WTC11 (cell line): ENCODE data around the gene LARGE1. TPM values are rescaled to one million over a fixed set of nuclear protein-coding genes. Genes with fewer than 3 reads are reported as not detected.

ENCODE experiments used
- ATAC-seq: fragments of 200-7000 bp; cut with Tn5 transposase; 2 replicates; pipeline ENCODE4 v1.10.0; 2021; ENCODE audit warnings: mild to moderate bottlenecking, moderate library complexity
- CTCF ChIA-PET: fragments of 300-600 bp; sonication (Branson Sonifier 250); formaldehyde crosslinking; loops from one replicate; lab custom pipeline; 2021; ENCODE audit warnings: antibody characterized with exemption; lab: Charles Lee
- POLR2A ChIA-PET: fragments of 350-600 bp; sonication (Branson Sonifier 250); formaldehyde crosslinking; loops from one replicate; lab custom pipeline; 2021; ENCODE audit warnings: antibody characterized with exemption; lab: Charles Lee
- DNase-seq: peaks from one replicate; pipeline ENCODE4 v3.0.0; 2021; ENCODE audit warnings: low spot score
- H3K27ac Mint-ChIP-seq: 2 replicates; pipeline ENCODE4 v1.8.0; 2021; ENCODE audit warnings: mixed read lengths
- H3K27me3 Mint-ChIP-seq: 2 replicates; pipeline ENCODE4 v1.8.0; 2021; ENCODE audit warnings: low read depth, mild to moderate bottlenecking, moderate library complexity, mixed read lengths
- H3K36me3 Mint-ChIP-seq: 2 replicates; pipeline ENCODE4 v1.8.0; 2021; ENCODE audit warnings: mixed read lengths
- H3K4me1 Mint-ChIP-seq: 2 replicates; pipeline ENCODE4 v1.8.0; 2022; ENCODE audit warnings: mixed read lengths
- H3K4me3 Mint-ChIP-seq: 2 replicates; pipeline ENCODE4 v1.8.0; 2021; ENCODE audit warnings: mild to moderate bottlenecking, moderate library complexity, mixed read lengths
- H3K9me3 Mint-ChIP-seq: 2 replicates; pipeline ENCODE4 v1.8.0; 2021; ENCODE audit warnings: mixed read lengths
- AR ChIP-seq: fragments of 250-450 bp; sonication (Bioruptor Pico); IDR thresholded peaks from 2 replicates; pipeline ENCODE4 v1.9.0; 2021; ENCODE audit warnings: mild to moderate bottlenecking
- ATF1 ChIP-seq: sonication (generic); formaldehyde crosslinking; IDR thresholded peaks from 2 replicates; pipeline ENCODE4 v1.8.1; 2023; ENCODE audit warnings: mild to moderate bottlenecking, moderate library complexity, missing genetic modification reagents
- EMX1 ChIP-seq: fragments of 250-450 bp; sonication (Bioruptor Pico); IDR thresholded peaks from 2 replicates; pipeline ENCODE4 v1.8.0; 2021; ENCODE audit warnings: mild to moderate bottlenecking
- FOXJ3 ChIP-seq: sonication (generic); formaldehyde crosslinking; IDR thresholded peaks from 2 replicates; pipeline ENCODE4 v1.9.0; 2021; ENCODE audit warnings: missing genetic modification reagents, mild to moderate bottlenecking, borderline replicate concordance
- FOXP4 ChIP-seq: sonication (generic); formaldehyde crosslinking; IDR thresholded peaks from 2 replicates; pipeline ENCODE4 v1.8.0; 2022; ENCODE audit warnings: mild to moderate bottlenecking, missing genetic modification reagents
- GRHL2 ChIP-seq: fragments of 250-450 bp; sonication (Bioruptor Pico); IDR thresholded peaks from 2 replicates; pipeline ENCODE4 v1.8.0; 2022; ENCODE audit warnings: mild to moderate bottlenecking, moderate library complexity; ENCODE audit not compliant: insufficient replicate concordance, severe bottlenecking
- HMGA2 ChIP-seq: fragments of 250-450 bp; sonication (Bioruptor Pico); IDR thresholded peaks from 2 replicates; pipeline ENCODE4 v1.4.0; 2021; ENCODE audit warnings: mild to moderate bottlenecking, moderate library complexity
- MXD4 ChIP-seq: fragments of 250-450 bp; sonication (Bioruptor Pico); IDR thresholded peaks from 2 replicates; pipeline ENCODE4 v1.8.0; 2021; ENCODE audit warnings: mild to moderate bottlenecking, moderate library complexity, borderline replicate concordance
- NR2C2 ChIP-seq: sonication (generic); formaldehyde crosslinking; IDR thresholded peaks from 2 replicates; pipeline ENCODE4 v1.8.0; 2022; ENCODE audit warnings: mild to moderate bottlenecking, missing genetic modification reagents
- NR3C1 ChIP-seq: sonication (generic); formaldehyde crosslinking; conservative IDR thresholded peaks from 2 replicates; pipeline ENCODE4 v1.8.1; 2023; ENCODE audit warnings: low read depth, mild to moderate bottlenecking, missing genetic modification reagents
- OVOL2 ChIP-seq: fragments of 250-450 bp; sonication (Bioruptor Pico); IDR thresholded peaks from 2 replicates; pipeline ENCODE4 v1.9.0; 2021; ENCODE audit warnings: mild to moderate bottlenecking, borderline replicate concordance
- PRDM15 ChIP-seq: sonication (generic); formaldehyde crosslinking; IDR thresholded peaks from 2 replicates; pipeline ENCODE4 v1.8.0; 2022; ENCODE audit warnings: missing genetic modification reagents
- PREB ChIP-seq: sonication (generic); formaldehyde crosslinking; IDR thresholded peaks from 2 replicates; pipeline ENCODE4 v1.8.1; 2022; ENCODE audit warnings: mild to moderate bottlenecking, missing genetic modification reagents, moderate library complexity, borderline replicate concordance
- SMAD3 ChIP-seq: sonication (generic); formaldehyde crosslinking; IDR thresholded peaks from 2 replicates; pipeline ENCODE4 v1.8.0; 2022; ENCODE audit warnings: missing genetic modification reagents, mild to moderate bottlenecking, borderline replicate concordance
- SOX15 ChIP-seq: fragments of 250-450 bp; sonication (Bioruptor Pico); IDR thresholded peaks from 2 replicates; pipeline ENCODE4 v1.9.0; 2021; ENCODE audit warnings: mild to moderate bottlenecking
- TEAD4 ChIP-seq: sonication (generic); formaldehyde crosslinking; IDR thresholded peaks from 2 replicates; pipeline ENCODE4 v1.8.0; 2022; ENCODE audit warnings: mild to moderate bottlenecking, missing genetic modification reagents
- TP53 ChIP-seq: sonication (generic); formaldehyde crosslinking; IDR thresholded peaks from 2 replicates; pipeline ENCODE4 v1.8.1; 2023; ENCODE audit warnings: mild to moderate bottlenecking, missing genetic modification reagents
- ZBTB21 ChIP-seq: sonication (generic); formaldehyde crosslinking; IDR thresholded peaks from 2 replicates; pipeline ENCODE4 v1.8.1; 2023; ENCODE audit warnings: mild to moderate bottlenecking, missing genetic modification reagents, borderline replicate concordance
- ZMAT4 ChIP-seq: fragments of 250-450 bp; sonication (Bioruptor Pico); IDR thresholded peaks from 2 replicates; pipeline ENCODE4 v1.9.0; 2021; ENCODE audit warnings: mild to moderate bottlenecking
- ZNF232 ChIP-seq: sonication (generic); formaldehyde crosslinking; IDR thresholded peaks from 2 replicates; pipeline ENCODE4 v1.8.0; 2022; ENCODE audit warnings: mild to moderate bottlenecking, missing genetic modification reagents
- ZNF281 ChIP-seq: sonication (generic); formaldehyde crosslinking; IDR thresholded peaks from 2 replicates; pipeline ENCODE4 v1.8.0; 2023; ENCODE audit warnings: mild to moderate bottlenecking, missing genetic modification reagents
- ZSCAN18 ChIP-seq: fragments of 250-450 bp; sonication (Bioruptor Pico); IDR thresholded peaks from 2 replicates; pipeline ENCODE4 v2.1.2; 2022; ENCODE audit warnings: mild to moderate bottlenecking, moderate library complexity
- total RNA-seq: library from RNA; stranded (reverse); gene quantifications from 3 replicates; pipeline ENCODE4 v1.2.3, GENCODE V29; 2021

LARGE1 gene
- total RNA-seq, 1 experiment from 2014 or later: 72.6 TPM

- TF ChIP-seq ZBTB21 (CRISPR knock-in tag) (no peak), SMAD3 (CRISPR knock-in tag) (no peak), OVOL2 (CRISPR knock-in tag) (no peak), ZSCAN18 (no peak), ZNF232 (no peak)
Observed at GRCh38 chr22:33745501-33745900, 174.8 kb downstream of the LARGE1 start (continued).

GRCh38 chr22:33743756-33744155 is 176.5 kb downstream of the LARGE1 start:
- POLR2A ChIA-PET: no interaction called here
- ATAC-seq: no peak
- Mint-ChIP-seq H3K4me3 (no peak overlapping the region), H3K27me3 (no peaks in the 10 kb centered on the region), H3K9me3 (peaks cover 9% of the 10 kb centered on the region), H3K36me3 (peaks cover 16% of the 10 kb centered on the region), H3K27ac (no peak overlapping the region), H3K4me1 (peaks cover 38% of the 10 kb centered on the region)
- DNase-seq: no peak
- CTCF ChIA-PET: no interaction called here
- TF ChIP-seq TEAD4 (CRISPR knock-in tag) (no peak), ZMAT4 (no peak), EMX1 (CRISPR knock-in tag) (no peak), ZNF281 (CRISPR knock-in tag) (no peak), PRDM15 (CRISPR knock-in tag) (no peak), NR3C1 (CRISPR knock-in tag) (no peak), MXD4 (CRISPR knock-in tag) (no peak), ATF1 (CRISPR knock-in tag) (no peak), TP53 (no peak), HMGA2 (CRISPR knock-in tag) (no peak), FOXP4 (CRISPR knock-in tag) (no peak), PREB (CRISPR knock-in tag) (no peak), GRHL2 (CRISPR knock-in tag) (no peak), AR (CRISPR knock-in tag) (no peak), SOX15 (CRISPR knock-in tag) (no peak), FOXJ3 (CRISPR knock-in tag) (no peak), NR2C2 (CRISPR knock-in tag) (no peak)
